OCI-LY3 (cell line): ENCODE measurements around the gene EPHA5.

Experiments
- CTCF ChIP-seq: fragments of 200-600, 300-600 bp; sonication (generic); IDR thresholded peaks from 2 replicates; pipeline ENCODE4 v1.5.1; 2014; ENCODE audit warnings: antibody characterized with exemption, low read length, low read depth
- EZH2phosphoT487 ChIP-seq: fragments of 200-600 bp; shearing (Covaris generic); IDR thresholded peaks from 2 replicates; pipeline ENCODE4 v1.6.1; 2018; ENCODE audit warnings: antibody characterized with exemption, mixed run types, low read depth

GRCh38 chr4:65566473-65566872 lies 103.8 kb downstream of the EPHA5 start:
- TF ChIP-seq CTCF (no peak), EZH2phosphoT487 (no peak)
